CD4-positive, alpha-beta T cell (primary cell): ENCODE data around the gene FCHSD2. TPM values are rescaled to one million over a fixed set of nuclear protein-coding genes. Genes with fewer than 3 reads are reported as not detected.
"Not testable (repeated sequence)": the region's sequence is repeated elsewhere in the genome, so short reads cannot be mapped to it uniquely, and the experiment has no call there.

Experiments used
- ATAC-seq: fragments of 200-7000 bp; cut with Tn5 transposase; one replicate; pipeline ENCODE4 v1.10.0; 2022; ENCODE audit warnings: mild to moderate bottlenecking; ENCODE audit not compliant: poor library complexity
- CTCF ChIA-PET: fragments of 350-600 bp; sonication (Branson Sonifier 250); formaldehyde crosslinking; loops from one replicate; lab custom pipeline; 2021; ENCODE audit warnings: antibody characterized with exemption, inconsistent platforms; lab: Charles Lee
- POLR2A ChIA-PET: fragments of 350-600 bp; sonication (Branson Sonifier 250); formaldehyde crosslinking; loops from one replicate; lab custom pipeline; 2021; ENCODE audit warnings: antibody characterized with exemption, inconsistent platforms; lab: Charles Lee
- DNase-seq, 14 experiments: peaks; one replicate each; pipeline ENCODE4 v3.0.0-alpha.2; 2013 to 2020; ENCODE audit warnings: mixed read lengths in 2 of 14
- H3K27ac ChIP-seq, 2 donors: one replicate each; pipeline versions ENCODE4 v1.5.1 to v1.7.0; 2013; ENCODE audit warnings: low read length in 2 of 2, low read depth in 1 of 2, mild to moderate bottlenecking in 1 of 2
- H3K27me3 ChIP-seq, 2 experiments: 1 replicate in 1 of 2; 2 replicates in 1 of 2; pipeline versions ENCODE4 v1.6.1 to v1.7.0; 2013; ENCODE audit warnings: low read length in 2 of 2, control low read depth in 1 of 2, mild to moderate bottlenecking in 1 of 2, moderate library complexity in 1 of 2; ENCODE audit not compliant: insufficient read depth in 2 of 2, control insufficient read depth in 1 of 2
- H3K36me3 ChIP-seq: one replicate; pipeline ENCODE4 v1.6.1; 2013; ENCODE audit warnings: low read length, control low read depth; ENCODE audit not compliant: insufficient read depth
- H3K4me1 ChIP-seq: one replicate; pipeline ENCODE4 v1.6.1; 2013; ENCODE audit warnings: low read length, control low read depth; ENCODE audit not compliant: insufficient read depth
- H3K4me3 ChIP-seq: one replicate; pipeline ENCODE4 v1.5.1; 2013; ENCODE audit warnings: mild to moderate bottlenecking, low read length, moderate library complexity
- H3K9me3 ChIP-seq, 2 experiments: 1 replicate in 1 of 2; 2 replicates in 1 of 2; pipeline versions ENCODE4 v1.6.1 to v1.7.0; 2013; ENCODE audit warnings: low read length in 2 of 2, mild to moderate bottlenecking in 2 of 2, control low read depth in 1 of 2, moderate library complexity in 1 of 2; ENCODE audit not compliant: control insufficient read depth in 1 of 2, insufficient read depth in 1 of 2
- H3K27ac Mint-ChIP-seq: one replicate; pipeline ENCODE4 v1.8.0; 2020; ENCODE audit warnings: mixed read lengths
- H3K27me3 Mint-ChIP-seq: one replicate; pipeline ENCODE4 v1.8.0; 2021; ENCODE audit warnings: mixed read lengths
- H3K36me3 Mint-ChIP-seq: one replicate; pipeline ENCODE4 v1.8.0; 2021; ENCODE audit warnings: low read depth, mixed read lengths
- H3K4me1 Mint-ChIP-seq: one replicate; pipeline ENCODE4 v1.8.0; 2021; ENCODE audit warnings: low read depth, mixed read lengths
- H3K4me3 Mint-ChIP-seq: one replicate; pipeline ENCODE4 v1.8.0; 2020; ENCODE audit warnings: mild to moderate bottlenecking, mixed read lengths
- H3K9me3 Mint-ChIP-seq: one replicate; pipeline ENCODE4 v1.8.0; 2020; ENCODE audit warnings: mixed read lengths
- intact Hi-C, 2 experiments: fragments of 100-400 bp; cut with DNase I in 1 of 2; cut with micrococcal nuclease in 1 of 2; formaldehyde crosslinking; loops; one replicate each; pipeline versions ENCODE4 v1.15.1 to v1.9.0; 2023 to 2025; cut with DNase I, micrococcal nuclease
- total RNA-seq, 174 experiments: library from RNA in 2 of 174; stranded (reverse) in 2 of 174; gene quantifications; one replicate each; pipeline ENCODE4 v1.2.3 and lab custom pipeline; 2021 to 2026
- TF ChIP-seq, protein P1 (sequence below): fragments of 200-600 bp; IDR thresholded peaks from one replicate; pipeline ENCODE4 v1.8.0; 2022; ENCODE audit warnings: antibody characterized with exemption, mild to moderate bottlenecking

Gene FCHSD2
- total RNA-seq, 2 experiments from 2014 or later = 48.6 to 50.7 TPM

DNA sequence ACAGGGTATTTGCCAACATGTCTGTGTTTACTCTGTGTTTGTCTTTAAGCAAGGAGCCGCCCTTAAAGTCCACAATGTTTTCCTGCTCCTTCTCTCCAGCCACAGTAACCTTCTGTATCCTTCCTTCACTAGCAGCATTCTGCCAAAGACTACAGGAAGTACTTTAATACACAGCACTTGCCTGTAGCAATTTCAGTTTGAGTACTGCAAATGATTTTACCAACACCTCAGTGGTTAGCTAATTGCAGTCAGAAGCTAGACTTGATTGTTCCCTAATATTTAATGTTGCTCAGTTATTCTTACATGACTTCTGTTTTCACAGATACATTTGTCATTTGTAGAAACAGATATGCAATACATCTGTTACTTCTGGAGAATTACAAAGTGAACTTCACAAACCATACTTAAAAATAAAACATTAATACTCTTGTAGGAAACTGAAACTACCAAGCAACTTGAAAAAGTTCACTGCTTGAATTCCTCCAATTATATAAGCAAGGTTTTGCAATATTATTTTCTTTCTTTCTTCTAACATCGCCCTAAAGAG lies 69.1 kb downstream of the FCHSD2 start:
- Mint-ChIP-seq H3K27me3 (no peaks in the 10 kb centered on the region), H3K4me1 (peaks cover 45% of the 10 kb centered on the region), H3K27ac (peak overlapping the region; percentile 50), H3K36me3 (peaks cover 24% of the 10 kb centered on the region), H3K9me3 (no peaks in the 10 kb centered on the region), H3K4me3 (no peak overlapping the region)
- Histone ChIP-seq H3K36me3 (peaks cover 7% of the 10 kb centered on the region), H3K4me1 (no peaks in the 10 kb centered on the region), H3K27ac (no peak overlapping the region), H3K4me3 (no peak overlapping the region), H3K9me3 (peaks cover 0 to 8% of the 10 kb centered on the region in 2 experiments), H3K27me3 (no peaks in the 10 kb centered on the region)
- ChIA-PET POLR2A (interaction anchor here (1.4 kb wide), 1 partner anchor 69 kb away, joined by 3 read pairs; the partner anchor contains the start of gene FCHSD2), CTCF (no interaction called here)
- ATAC-seq (no peak), DNase-seq (peak in 3 of 14 experiments; percentile 15 to 34 (median 18))
- TF ChIP-seq, protein P1, sequence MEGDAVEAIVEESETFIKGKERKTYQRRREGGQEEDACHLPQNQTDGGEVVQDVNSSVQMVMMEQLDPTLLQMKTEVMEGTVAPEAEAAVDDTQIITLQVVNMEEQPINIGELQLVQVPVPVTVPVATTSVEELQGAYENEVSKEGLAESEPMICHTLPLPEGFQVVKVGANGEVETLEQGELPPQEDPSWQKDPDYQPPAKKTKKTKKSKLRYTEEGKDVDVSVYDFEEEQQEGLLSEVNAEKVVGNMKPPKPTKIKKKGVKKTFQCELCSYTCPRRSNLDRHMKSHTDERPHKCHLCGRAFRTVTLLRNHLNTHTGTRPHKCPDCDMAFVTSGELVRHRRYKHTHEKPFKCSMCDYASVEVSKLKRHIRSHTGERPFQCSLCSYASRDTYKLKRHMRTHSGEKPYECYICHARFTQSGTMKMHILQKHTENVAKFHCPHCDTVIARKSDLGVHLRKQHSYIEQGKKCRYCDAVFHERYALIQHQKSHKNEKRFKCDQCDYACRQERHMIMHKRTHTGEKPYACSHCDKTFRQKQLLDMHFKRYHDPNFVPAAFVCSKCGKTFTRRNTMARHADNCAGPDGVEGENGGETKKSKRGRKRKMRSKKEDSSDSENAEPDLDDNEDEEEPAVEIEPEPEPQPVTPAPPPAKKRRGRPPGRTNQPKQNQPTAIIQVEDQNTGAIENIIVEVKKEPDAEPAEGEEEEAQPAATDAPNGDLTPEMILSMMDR = no peak
- intact Hi-C loops = loop anchor here in 1 of 2 experiments (10.0 kb wide), 1 partner anchor 88 kb away; no protein-coding TSS in a partner anchor

DNA sequence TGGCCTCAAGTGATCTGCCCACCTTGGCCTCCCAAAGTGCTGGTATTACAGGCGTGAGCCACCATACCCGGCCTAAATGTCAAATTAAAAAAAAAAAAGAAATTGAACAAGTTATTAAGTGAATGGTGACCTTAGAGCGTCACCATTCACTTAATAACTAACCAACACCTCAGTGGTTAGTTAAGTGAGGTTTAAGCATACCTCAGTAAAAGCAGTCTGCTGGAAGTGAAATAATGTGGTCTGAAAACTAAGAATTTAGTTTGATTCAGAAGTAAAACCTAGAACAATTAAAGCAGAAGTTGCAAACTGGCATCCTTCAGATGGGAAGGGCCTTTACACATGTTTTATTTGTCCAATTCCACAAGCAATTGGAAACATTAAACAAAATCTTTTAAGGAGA lies 71.5 kb downstream of the FCHSD2 start:
- Histone ChIP-seq H3K4me3 (no peak overlapping the region), H3K27ac (no peak overlapping the region), H3K36me3 (no peaks in the 10 kb centered on the region), H3K4me1 (no peaks in the 10 kb centered on the region), H3K27me3 (no peaks in the 10 kb centered on the region), H3K9me3 (no peaks in the 10 kb centered on the region)
- TF ChIP-seq, protein P1 = no peak
- Mint-ChIP-seq H3K27ac (no peak overlapping the region), H3K9me3 (no peaks in the 10 kb centered on the region), H3K4me1 (peaks cover 60% of the 10 kb centered on the region), H3K4me3 (no peak overlapping the region), H3K27me3 (no peaks in the 10 kb centered on the region), H3K36me3 (peaks cover 18% of the 10 kb centered on the region)
- ATAC-seq (no peak), DNase-seq (no peak)
- ChIA-PET POLR2A (no interaction called here), CTCF (no interaction called here)
- intact Hi-C loops = loop anchor here in 1 of 2 experiments (10.0 kb wide), 1 partner anchor 86 kb away; no protein-coding TSS in a partner anchor

DNA sequence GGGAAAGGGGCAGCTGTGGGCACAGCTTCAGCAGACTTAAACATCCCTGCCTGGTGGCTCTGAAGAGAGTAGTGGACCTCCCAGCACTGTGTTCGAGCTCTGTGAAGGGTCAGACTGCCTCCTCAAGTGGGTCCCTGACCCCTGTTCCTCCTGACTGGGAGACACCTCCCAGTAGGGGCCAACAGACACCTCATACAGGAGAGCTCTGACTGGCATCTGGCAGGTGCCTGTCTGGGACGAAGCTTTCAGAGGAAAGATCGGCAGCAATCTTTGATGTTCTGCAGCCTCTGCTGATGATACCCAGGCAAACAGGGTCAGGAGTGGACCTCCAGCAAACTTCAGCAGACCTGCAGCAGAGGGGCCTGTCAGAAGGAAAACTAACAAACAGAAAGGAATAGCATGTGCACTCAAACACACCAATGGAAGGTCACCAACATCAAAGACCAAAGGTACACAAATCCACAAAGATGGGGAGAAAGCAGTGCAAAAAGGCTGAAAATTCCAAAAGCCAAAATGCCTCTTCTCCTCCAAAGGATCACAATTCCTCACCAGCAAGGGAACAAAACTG lies 80.2 kb downstream of the FCHSD2 start:
- H3K27ac Mint-ChIP-seq, H3K4me1 ChIP-seq, intact Hi-C loops, DNase-seq, H3K36me3 ChIP-seq, H3K27me3 Mint-ChIP-seq, H3K9me3 ChIP-seq, H3K27me3 ChIP-seq, CTCF ChIA-PET, POLR2A ChIA-PET, H3K9me3 Mint-ChIP-seq, H3K27ac ChIP-seq, H3K4me3 ChIP-seq, ATAC-seq, H3K4me3 Mint-ChIP-seq: not testable (repeated sequence)
- peaks cover 47% of the 10 kb centered on the region for H3K4me1 Mint-ChIP-seq
- peaks cover 30% of the 10 kb centered on the region for H3K36me3 Mint-ChIP-seq

DNA sequence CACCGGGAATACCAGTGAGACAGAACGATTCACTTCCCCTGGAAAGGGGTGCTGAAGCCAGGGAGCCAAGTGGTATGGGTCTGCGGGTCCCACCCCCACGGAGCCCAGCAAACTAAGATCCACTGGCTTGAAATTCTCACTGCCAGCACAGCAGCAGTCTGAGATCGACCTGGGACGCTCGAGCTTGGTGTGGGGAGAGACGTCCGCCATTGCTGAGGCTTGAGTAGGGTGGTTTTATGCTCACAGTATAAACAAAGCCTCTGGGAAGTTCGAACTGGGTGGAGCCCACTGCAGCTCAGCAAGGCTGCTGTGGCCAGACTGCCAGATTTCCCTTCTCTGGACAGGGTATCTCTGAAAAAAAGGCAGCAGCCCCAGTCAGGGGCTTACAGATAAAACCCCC lies 80.7 kb downstream of the FCHSD2 start:
- H3K27ac Mint-ChIP-seq, H3K27ac ChIP-seq, H3K9me3 Mint-ChIP-seq, CTCF ChIA-PET, H3K4me3 Mint-ChIP-seq, H3K27me3 ChIP-seq, H3K4me1 ChIP-seq, intact Hi-C loops, H3K36me3 ChIP-seq, ATAC-seq, H3K9me3 ChIP-seq, H3K4me3 ChIP-seq, H3K27me3 Mint-ChIP-seq, DNase-seq, POLR2A ChIA-PET: not testable (repeated sequence)
- Mint-ChIP-seq H3K36me3 (peaks cover 29% of the 10 kb centered on the region), H3K4me1 (peaks cover 45% of the 10 kb centered on the region)
